ENCODE measurements around the gene GAS2. TPM values are rescaled to one million over a fixed set of nuclear protein-coding genes. Genes with fewer than 3 reads are reported as not detected.

The GAS2 gene
- total RNA-seq, 4 donors from 2014 or later: 1.1 to 2.9 (median 2.6) TPM

DNA sequence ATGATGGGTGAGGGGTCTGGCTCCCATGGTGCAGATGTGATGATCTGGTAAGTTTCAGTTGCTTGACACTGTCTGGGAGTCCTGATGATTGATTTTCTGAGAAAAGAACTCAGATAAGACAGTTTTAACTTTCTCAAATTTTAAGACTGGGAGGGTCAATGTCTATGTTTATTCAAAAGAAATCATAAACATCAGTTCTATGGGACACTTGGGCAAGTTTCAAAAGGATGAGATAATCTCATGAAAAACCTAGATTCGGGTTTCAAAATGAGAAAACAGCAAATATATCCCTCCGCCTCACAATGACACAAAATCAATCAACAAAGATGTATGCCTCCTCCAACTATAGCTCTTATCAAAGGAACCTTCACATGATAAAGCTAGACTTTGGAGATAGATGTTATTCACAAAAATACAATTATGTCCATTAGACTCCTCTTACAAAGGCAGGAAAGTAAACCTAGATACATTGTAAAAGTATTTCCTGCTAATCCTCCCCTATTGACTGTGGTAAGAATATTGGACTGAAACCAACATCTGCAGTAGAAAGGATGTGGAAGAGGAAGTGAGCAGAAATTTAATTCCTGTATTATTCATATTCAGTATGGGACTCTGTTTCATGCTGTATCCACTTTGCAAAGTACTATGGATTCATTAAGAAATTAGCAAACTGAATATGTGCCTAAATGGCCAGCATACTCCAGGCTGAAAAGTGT, 141.6 kb downstream of the GAS2 start:
- Histone ChIP-seq H3K4me1 (peaks cover 9 to 10% of the 10 kb centered on the region in 2 donors), H3K36me3 (no peaks in the 10 kb centered on the region), H3K4me3 (no peak overlapping the region), H3K27ac (peak overlapping the region in 2 of 4 donors; percentile 36 to 43), H3K9me3 (no peaks in the 10 kb centered on the region), H3K27me3 (no peaks in the 10 kb centered on the region)
- in situ Hi-C loops (cut with MboI; ENCODE audit: low sequenced_read_pairs in 4 of 4): no loop called here
- intact Hi-C loops (cut with DNase I; ENCODE audit: low total_unique reads): no loop called here
- no peak for TF ChIP-seq POLR2A (IDR thresholded peaks at IDR 0.05)
- TF ChIP-seq, protein P1, sequence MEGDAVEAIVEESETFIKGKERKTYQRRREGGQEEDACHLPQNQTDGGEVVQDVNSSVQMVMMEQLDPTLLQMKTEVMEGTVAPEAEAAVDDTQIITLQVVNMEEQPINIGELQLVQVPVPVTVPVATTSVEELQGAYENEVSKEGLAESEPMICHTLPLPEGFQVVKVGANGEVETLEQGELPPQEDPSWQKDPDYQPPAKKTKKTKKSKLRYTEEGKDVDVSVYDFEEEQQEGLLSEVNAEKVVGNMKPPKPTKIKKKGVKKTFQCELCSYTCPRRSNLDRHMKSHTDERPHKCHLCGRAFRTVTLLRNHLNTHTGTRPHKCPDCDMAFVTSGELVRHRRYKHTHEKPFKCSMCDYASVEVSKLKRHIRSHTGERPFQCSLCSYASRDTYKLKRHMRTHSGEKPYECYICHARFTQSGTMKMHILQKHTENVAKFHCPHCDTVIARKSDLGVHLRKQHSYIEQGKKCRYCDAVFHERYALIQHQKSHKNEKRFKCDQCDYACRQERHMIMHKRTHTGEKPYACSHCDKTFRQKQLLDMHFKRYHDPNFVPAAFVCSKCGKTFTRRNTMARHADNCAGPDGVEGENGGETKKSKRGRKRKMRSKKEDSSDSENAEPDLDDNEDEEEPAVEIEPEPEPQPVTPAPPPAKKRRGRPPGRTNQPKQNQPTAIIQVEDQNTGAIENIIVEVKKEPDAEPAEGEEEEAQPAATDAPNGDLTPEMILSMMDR (IDR thresholded peaks at IDR 0.05 in 4 of 5, conservative IDR thresholded peaks at IDR 0.05 in 1 of 5): no peak
- no peak for ATAC-seq
- DNase-seq: no peak

DNA sequence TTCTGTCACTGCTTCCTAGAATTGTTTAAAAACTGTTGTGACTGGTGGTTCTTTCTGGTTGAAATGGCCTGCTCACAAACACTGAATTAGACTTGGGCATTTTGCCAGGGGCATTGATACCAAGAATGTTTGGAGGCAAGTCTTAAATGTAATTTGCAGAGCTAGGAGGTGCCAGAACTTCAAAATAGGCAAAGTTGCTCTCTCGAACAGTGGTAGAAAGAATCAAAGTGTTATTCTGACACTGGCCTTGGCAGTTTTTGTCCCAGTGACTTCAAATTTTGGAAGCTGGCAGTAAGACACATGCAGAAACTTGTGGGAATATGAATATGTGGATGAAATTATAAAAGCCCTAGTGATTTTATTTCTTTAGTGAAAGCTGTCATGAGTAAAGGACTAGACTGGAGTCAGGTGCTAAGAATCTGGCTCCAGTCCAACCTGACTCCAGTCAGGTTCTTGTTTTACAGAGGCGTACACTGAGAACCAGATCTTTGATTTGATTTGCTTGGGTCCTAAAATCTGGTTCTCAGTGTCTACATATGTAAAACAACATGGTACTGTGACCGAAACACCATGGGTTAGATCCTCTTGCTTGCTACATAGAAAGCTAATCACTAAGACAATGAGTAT, 142.3 kb downstream of the GAS2 start:
- Histone ChIP-seq H3K9me3 (no peaks in the 10 kb centered on the region), H3K4me1 (peaks cover 9 to 10% of the 10 kb centered on the region in 2 donors), H3K27me3 (no peaks in the 10 kb centered on the region), H3K27ac (peak overlapping the region in 3 of 4 donors; percentile 36 to 56 (median 43)), H3K36me3 (no peaks in the 10 kb centered on the region), H3K4me3 (no peak overlapping the region)
- intact Hi-C loops (cut with DNase I; ENCODE audit: low total_unique reads) (no loop called here), in situ Hi-C loops (cut with MboI; ENCODE audit: low sequenced_read_pairs in 4 of 4) (no loop called here)
- ATAC-seq: peak; percentile 45 to 49
- TF ChIP-seq, protein P1 (IDR thresholded peaks at IDR 0.05 in 4 of 5, conservative IDR thresholded peaks at IDR 0.05 in 1 of 5): no peak
- TF ChIP-seq POLR2A (IDR thresholded peaks at IDR 0.05): no peak
- DNase-seq: peak in 1 of 2 donors; percentile 19

DNA sequence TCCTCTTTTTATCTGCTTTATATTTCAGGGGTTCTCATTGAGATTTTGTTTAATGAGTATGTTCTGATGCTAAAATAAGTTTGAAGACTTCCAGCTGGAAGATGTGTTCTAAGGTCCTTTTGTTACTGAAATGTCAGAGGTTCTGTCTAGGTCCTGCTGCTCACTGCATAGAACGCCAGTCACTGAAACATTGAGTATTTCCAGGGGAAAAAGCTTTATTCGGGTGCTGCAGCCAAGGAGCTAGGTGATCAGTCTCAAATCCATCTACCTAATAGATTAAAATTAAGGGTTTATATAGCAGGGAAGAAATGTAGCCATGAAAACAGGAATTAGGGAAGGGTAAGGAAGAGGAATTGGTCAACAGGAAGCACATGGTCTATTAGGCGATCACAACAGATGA, 143.5 kb downstream of the GAS2 start:
- in situ Hi-C loops (cut with MboI; ENCODE audit: low sequenced_read_pairs in 4 of 4): no loop called here
- peaks cover 9 to 10% of the 10 kb centered on the region in 2 donors for H3K4me1 ChIP-seq
- ATAC-seq (no peak), DNase-seq (no peak)
- TF ChIP-seq, protein P1 (IDR thresholded peaks at IDR 0.05 in 4 of 5, conservative IDR thresholded peaks at IDR 0.05 in 1 of 5): no peak
- TF ChIP-seq POLR2A (IDR thresholded peaks at IDR 0.05): no peak
- intact Hi-C loops (cut with DNase I; ENCODE audit: low total_unique reads): no loop called here
- H3K4me3 ChIP-seq: no peak overlapping the region
- no peaks in the 10 kb centered on the region for H3K9me3 ChIP-seq
- H3K27me3 ChIP-seq: no peaks in the 10 kb centered on the region
- no peak overlapping the region for H3K27ac ChIP-seq
- H3K36me3 ChIP-seq: no peaks in the 10 kb centered on the region

DNA sequence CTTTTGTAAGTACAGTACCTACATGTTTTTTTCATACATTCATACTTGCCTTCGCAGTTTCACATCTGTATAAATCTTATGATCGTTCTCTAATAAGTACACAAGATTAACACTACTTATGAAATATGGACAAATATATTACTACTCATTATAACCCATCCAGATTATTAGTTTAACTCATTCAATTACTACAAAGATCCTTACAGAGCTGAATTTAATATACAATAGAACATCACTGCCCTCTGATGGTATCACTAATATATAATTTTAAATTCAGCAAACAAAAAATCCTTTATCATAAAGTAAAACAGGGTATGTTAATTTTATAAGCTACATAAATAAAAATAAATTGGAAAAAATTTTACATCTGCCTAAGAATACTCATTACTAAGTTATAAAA, 155.8 kb downstream of the GAS2 start:
- no peak for TF ChIP-seq POLR2A (IDR thresholded peaks at IDR 0.05)
- H3K27me3 ChIP-seq: no peaks in the 10 kb centered on the region
- no peak for DNase-seq
- no peak overlapping the region for H3K4me3 ChIP-seq
- H3K27ac ChIP-seq: no peak overlapping the region
- H3K9me3 ChIP-seq: no peaks in the 10 kb centered on the region
- intact Hi-C loops (cut with DNase I; ENCODE audit: low total_unique reads): loop anchor here (10.0 kb wide), 1 partner anchor 157 kb away; the partner anchor contains the start of gene GAS2
- in situ Hi-C loops (cut with MboI; ENCODE audit: low sequenced_read_pairs in 4 of 4): no loop called here
- H3K36me3 ChIP-seq: peaks cover 0 to 37% of the 10 kb centered on the region in 2 donors
- H3K4me1 ChIP-seq: no peaks in the 10 kb centered on the region
- ATAC-seq: no peak

DNA sequence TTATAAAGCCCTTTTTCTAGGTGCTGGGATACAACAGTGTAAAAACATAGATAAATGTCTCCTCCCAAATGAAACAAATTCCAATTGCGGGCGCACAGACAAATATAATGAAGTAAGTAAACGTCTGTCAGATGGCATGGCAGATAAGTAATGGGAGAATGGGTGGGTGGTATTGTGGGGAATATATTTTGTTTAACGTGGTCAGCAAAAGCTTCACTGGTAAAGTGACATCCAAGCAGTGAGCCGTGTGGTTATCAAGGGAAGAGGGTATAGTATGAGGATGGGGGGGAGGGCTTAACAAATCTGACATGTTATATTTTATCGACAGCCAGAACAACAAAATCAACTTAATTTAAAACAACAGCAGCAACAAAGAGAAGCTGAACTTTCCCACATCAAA, 162.0 kb downstream of the GAS2 start:
- no peak overlapping the region for H3K27ac ChIP-seq
- in situ Hi-C loops (cut with MboI; ENCODE audit: low sequenced_read_pairs in 4 of 4): no loop called here
- DNase-seq (no peak), ATAC-seq (no peak)
- intact Hi-C loops (cut with DNase I; ENCODE audit: low total_unique reads): loop anchor here (5.0 to 10.0 kb wide), 2 partner anchors 164 to 201 kb away; partner anchors contain the start of genes FANCF and GAS2
- TF ChIP-seq POLR2A (IDR thresholded peaks at IDR 0.05): no peak
- TF ChIP-seq, protein P1 (IDR thresholded peaks at IDR 0.05 in 4 of 5, conservative IDR thresholded peaks at IDR 0.05 in 1 of 5): no peak
- H3K36me3 ChIP-seq: peaks cover 0 to 27% of the 10 kb centered on the region in 2 donors
- no peaks in the 10 kb centered on the region for H3K27me3 ChIP-seq
- H3K9me3 ChIP-seq: no peaks in the 10 kb centered on the region
- H3K4me3 ChIP-seq: peak overlapping the region in 3 of 4 donors; percentile 78 to 92 (median 91)
- H3K4me1 ChIP-seq: peaks cover 4 to 6% of the 10 kb centered on the region in 2 donors
